ENCODE results near the gene SNTG2. TPM values are rescaled to one million over a fixed set of nuclear protein-coding genes. Genes with fewer than 3 reads are reported as not detected.

SNTG2 gene
- total RNA-seq, 6 experiments from 2014 or later, result not detected

- TF ChIP-seq, protein P1, sequence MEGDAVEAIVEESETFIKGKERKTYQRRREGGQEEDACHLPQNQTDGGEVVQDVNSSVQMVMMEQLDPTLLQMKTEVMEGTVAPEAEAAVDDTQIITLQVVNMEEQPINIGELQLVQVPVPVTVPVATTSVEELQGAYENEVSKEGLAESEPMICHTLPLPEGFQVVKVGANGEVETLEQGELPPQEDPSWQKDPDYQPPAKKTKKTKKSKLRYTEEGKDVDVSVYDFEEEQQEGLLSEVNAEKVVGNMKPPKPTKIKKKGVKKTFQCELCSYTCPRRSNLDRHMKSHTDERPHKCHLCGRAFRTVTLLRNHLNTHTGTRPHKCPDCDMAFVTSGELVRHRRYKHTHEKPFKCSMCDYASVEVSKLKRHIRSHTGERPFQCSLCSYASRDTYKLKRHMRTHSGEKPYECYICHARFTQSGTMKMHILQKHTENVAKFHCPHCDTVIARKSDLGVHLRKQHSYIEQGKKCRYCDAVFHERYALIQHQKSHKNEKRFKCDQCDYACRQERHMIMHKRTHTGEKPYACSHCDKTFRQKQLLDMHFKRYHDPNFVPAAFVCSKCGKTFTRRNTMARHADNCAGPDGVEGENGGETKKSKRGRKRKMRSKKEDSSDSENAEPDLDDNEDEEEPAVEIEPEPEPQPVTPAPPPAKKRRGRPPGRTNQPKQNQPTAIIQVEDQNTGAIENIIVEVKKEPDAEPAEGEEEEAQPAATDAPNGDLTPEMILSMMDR (IDR thresholded peaks at IDR 0.05), result no peak
- no peak for TF ChIP-seq POLR2A (IDR thresholded peaks at IDR 0.05)
- Histone ChIP-seq H3K9me3 (no peaks in the 10 kb centered on the region), H3K27me3 (no peaks in the 10 kb centered on the region), H3K4me1 (no peaks in the 10 kb centered on the region), H3K36me3 (no peaks in the 10 kb centered on the region), H3K4me3 (no peak overlapping the region), H3K27ac (no peak overlapping the region)
- DNase-seq (no peak), ATAC-seq (no peak)
- intact Hi-C loops (cut with DNase I), result no loop called here
- 70% methylated on average over 8 of the region's 8 CpGs for WGBS (ENCODE audit: insufficient coverage, low coverage, low lambda C conversion rate, missing lambda C conversion rate)
These were observed 146.5 kb downstream of the SNTG2 start for GRCh38 chr2:1097101-1097500.

GRCh38 chr2:1099418-1099817 is 148.8 kb downstream of the SNTG2 start:
- no peaks in the 10 kb centered on the region for H3K9me3 ChIP-seq
- no peaks in the 10 kb centered on the region for H3K36me3 ChIP-seq
- TF ChIP-seq, protein P1 (IDR thresholded peaks at IDR 0.05), result no peak
- no peak for TF ChIP-seq POLR2A (IDR thresholded peaks at IDR 0.05)
- WGBS (ENCODE audit: insufficient coverage, low coverage, low lambda C conversion rate, missing lambda C conversion rate), result 29% methylated on average over 2 of the region's 2 CpGs
- no peaks in the 10 kb centered on the region for H3K27me3 ChIP-seq
- DNase-seq (no peak), ATAC-seq (peak in 1 of 4 donors; percentile 41)
- no peak overlapping the region for H3K27ac ChIP-seq
- H3K4me1 ChIP-seq, result no peaks in the 10 kb centered on the region
- intact Hi-C loops (cut with DNase I), result no loop called here
- H3K4me3 ChIP-seq, result no peak overlapping the region

DNA sequence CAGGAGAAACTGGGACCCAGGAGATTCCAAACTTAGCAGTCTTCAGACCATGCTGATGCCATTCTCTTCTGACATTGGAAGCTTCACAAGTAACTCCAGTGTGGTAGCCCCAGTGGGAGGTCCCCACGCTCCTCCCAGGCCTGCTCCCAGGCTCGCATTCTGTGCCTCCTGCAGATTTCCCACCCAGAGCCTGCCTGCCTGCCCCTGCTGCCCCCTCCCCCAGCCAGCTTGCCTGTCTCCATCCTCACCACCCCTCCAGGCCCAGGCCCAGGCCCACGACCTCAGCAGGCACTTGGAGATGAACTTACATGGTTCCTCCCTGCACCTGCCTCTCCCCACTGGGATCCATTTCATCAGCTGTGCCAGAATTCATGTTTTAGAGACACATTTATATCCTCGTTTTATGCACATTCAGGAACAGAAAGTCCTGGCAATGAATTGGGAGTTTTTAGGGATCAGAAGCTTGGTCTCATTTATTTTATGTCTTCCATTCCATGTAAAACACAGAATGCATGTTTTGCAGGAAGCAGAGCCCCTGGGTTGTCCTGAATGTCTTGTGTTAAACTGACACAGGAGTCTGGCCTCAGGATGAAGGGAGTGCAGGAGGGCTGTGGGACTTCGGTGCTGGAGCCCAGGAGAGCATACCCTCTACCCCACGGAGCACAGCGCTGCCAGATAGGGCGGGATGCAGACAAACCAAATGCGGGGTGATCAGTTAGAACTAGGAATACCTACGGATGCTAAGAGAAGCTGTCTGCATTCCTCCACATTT is 150.5 kb downstream of the SNTG2 start:
- no peaks in the 10 kb centered on the region for H3K9me3 ChIP-seq
- no peak for ATAC-seq
- no peak for TF ChIP-seq POLR2A (IDR thresholded peaks at IDR 0.05)
- TF ChIP-seq, protein P1 (IDR thresholded peaks at IDR 0.05), result no peak
- no peaks in the 10 kb centered on the region for H3K27me3 ChIP-seq
- no peak for DNase-seq
- no peak overlapping the region for H3K27ac ChIP-seq
- intact Hi-C loops (cut with DNase I), result no loop called here
- H3K4me3 ChIP-seq, result no peak overlapping the region
- WGBS (ENCODE audit: insufficient coverage, low coverage, low lambda C conversion rate, missing lambda C conversion rate), result 76% methylated on average over 4 of the region's 10 CpGs
- H3K36me3 ChIP-seq, result no peaks in the 10 kb centered on the region
- no peaks in the 10 kb centered on the region for H3K4me1 ChIP-seq

- Histone ChIP-seq H3K27ac (no peak overlapping the region), H3K4me1 (no peaks in the 10 kb centered on the region), H3K27me3 (no peaks in the 10 kb centered on the region), H3K4me3 (no peak overlapping the region), H3K36me3 (no peaks in the 10 kb centered on the region), H3K9me3 (no peaks in the 10 kb centered on the region)
- ATAC-seq, result no peak
- TF ChIP-seq POLR2A (IDR thresholded peaks at IDR 0.05), result no peak
- TF ChIP-seq, protein P1 (IDR thresholded peaks at IDR 0.05), result no peak
- WGBS (ENCODE audit: insufficient coverage, low coverage, low lambda C conversion rate, missing lambda C conversion rate), result 56% methylated on average over 13 of the region's 16 CpGs
- DNase-seq, result no peak
- intact Hi-C loops (cut with DNase I), result no loop called here
These were observed 151.4 kb downstream of the SNTG2 start for GRCh38 chr2:1101982-1102590.
